ENCODE measurements around the gene KRTAP9-4.
"Not testable (repeated sequence)": the region's sequence is repeated elsewhere in the genome, so short reads cannot be mapped to it uniquely, and the experiment has no call there.

Gene KRTAP9-4

GRCh38 chr17:41231731-41232130, 17.8 kb upstream of the KRTAP9-4 start:
- TF ChIP-seq CTCF (IDR thresholded peaks at IDR 0.05; ENCODE audit: extremely low read depth, missing control alignments): no peak
- no peak for DNase-seq (ENCODE audit: low spot score)

DNA sequence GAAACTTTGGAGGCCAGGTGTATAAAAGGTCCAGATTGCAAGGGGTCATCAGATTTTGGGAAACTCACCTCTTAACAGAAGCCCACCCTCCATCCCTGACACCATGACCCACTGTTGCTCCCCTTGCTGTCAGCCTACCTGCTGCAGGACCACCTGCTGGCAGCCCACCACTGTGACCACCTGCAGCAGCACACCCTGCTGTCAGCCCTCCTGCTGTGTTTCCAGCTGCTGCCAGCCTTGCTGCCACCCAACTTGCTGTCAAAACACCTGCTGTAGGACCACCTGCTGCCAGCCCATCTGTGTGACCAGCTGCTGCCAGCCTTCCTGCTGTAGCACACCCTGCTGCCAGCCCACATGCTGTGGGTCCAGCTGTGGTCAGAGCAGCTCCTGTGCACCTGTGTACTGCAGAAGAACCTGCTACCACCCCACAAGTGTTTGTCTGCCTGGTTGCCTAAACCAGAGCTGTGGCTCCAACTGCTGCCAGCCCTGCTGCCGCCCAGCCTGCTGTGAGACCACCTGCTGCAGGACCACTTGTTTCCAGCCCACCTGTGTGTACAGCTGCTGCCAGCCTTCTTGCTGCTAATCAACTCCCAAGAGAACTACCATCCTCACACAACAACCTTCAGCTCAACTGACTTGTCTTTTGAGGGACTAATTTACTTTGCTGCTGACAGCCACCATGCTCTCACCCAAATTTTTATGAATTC, 16.9 kb upstream of the KRTAP9-4 start, which contains the start of gene KRTAP9-3:
KRTAP9-3 (plus strand) TSS at position 51 of the 707 bp plus-strand sequence; CDS start at position 104, 53 bp downstream.
- not testable (repeated sequence) for DNase-seq (ENCODE audit: low spot score)

GRCh38 chr17:41237116-41237515, 12.4 kb upstream of the KRTAP9-4 start:
- DNase-seq (ENCODE audit: low spot score): not testable (repeated sequence)

- not testable (repeated sequence) for DNase-seq (ENCODE audit: low spot score)
Measured at GRCh38 chr17:41237949-41238437, 11.5 kb upstream of the KRTAP9-4 start, which contains the start of gene KRTAP9-8. TSS of gene KRTAP9-8 (plus strand) at chr17:41237999. CDS start at chr17:41238052, 53 bp downstream.

DNA sequence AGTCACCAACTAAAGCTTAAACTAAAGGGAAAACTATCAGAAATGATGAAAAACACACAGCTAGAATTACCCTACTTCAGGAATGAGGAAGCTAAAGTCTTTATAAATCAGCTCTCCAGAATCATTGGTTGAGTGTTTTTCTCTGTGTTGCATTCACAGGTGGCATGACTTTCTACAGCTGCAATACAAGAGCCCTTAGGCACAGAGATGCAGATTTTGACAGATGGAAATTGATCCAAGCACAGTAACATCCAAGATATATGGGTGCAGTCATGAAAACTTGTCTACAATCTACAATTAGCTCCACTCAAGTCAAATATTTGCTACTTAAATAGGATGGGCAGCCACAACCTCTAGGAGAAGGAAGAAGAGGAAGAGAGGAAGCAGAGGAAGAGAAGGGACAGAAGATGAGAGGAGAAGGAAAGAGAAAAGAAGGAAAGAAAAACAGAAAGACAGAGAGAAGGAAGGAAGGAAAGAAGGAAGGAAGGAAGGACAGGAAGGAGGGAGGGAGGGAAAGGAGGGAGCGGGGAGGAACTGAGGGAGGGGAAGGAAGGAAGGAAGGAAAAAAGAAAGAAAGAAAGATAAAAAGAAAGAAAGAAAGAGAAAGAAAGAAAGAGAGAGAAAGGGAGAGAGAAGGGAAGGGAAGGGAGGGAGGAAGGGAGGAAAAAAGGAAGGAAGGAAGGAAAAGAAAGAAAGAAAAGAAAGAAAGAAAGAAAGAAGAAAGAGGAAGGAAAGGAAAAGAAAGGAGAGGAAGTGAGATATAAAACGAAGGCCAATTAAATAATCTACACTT, 2.3 kb upstream of the KRTAP9-4 start:
- not testable (repeated sequence) for DNase-seq (ENCODE audit: low spot score)

GRCh38 chr17:41251261-41251660, 1.8 kb downstream of the KRTAP9-4 start:
- no peak for DNase-seq (ENCODE audit: low spot score)
- no peak for TF ChIP-seq CTCF (IDR thresholded peaks at IDR 0.05; ENCODE audit: extremely low read depth, missing control alignments)

GRCh38 chr17:41254861-41255260, 5.4 kb downstream of the KRTAP9-4 start:
- DNase-seq (ENCODE audit: low spot score): no peak
- TF ChIP-seq CTCF (IDR thresholded peaks at IDR 0.05; ENCODE audit: extremely low read depth, missing control alignments): no peak

DNA sequence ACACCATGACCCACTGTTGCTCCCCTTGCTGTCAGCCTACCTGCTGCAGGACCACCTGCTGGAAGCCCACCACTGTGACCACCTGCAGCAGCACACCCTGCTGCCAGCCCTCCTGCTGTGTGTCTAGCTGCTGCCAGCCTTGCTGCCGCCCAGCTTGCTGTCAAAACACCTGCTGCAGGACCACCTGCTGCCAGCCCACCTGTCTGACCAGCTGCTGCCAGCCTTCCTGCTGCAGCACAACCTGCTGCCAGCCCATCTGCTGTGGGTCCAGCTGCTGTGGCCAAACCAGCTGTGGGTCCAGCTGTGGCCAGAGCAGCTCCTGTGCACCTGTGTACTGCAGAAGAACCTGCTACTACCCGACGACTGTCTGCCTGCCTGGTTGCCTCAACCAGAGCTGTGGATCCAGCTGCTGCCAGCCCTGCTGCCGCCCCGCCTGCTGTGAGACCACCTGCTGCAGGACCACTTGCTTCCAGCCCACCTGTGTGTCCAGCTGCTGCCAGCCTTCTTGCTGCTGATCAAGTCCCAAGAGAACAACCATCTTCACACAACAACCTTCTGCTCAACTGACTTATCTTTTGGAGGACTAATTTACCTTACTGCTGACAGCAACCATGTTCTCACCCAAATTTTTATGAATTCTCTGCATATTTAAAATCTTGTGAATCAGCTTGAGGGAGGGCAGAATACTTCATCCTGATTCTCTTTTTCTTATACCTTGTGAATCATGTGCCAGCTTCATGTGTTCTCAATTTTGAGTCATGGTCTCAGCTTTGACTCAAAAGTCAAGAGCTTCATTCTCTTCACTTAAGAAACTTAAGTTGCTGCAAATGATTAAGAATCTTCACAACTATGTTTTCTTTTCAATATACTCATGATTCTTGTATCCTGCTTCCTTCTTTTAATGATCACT, 6.1 kb downstream of the KRTAP9-4 start, which contains the start of gene KRTAP9-9:
KRTAP9-9 (plus strand) TSS at position 4 of the 910 bp plus-strand sequence.
- not testable (repeated sequence) for DNase-seq (ENCODE audit: low spot score)

DNA sequence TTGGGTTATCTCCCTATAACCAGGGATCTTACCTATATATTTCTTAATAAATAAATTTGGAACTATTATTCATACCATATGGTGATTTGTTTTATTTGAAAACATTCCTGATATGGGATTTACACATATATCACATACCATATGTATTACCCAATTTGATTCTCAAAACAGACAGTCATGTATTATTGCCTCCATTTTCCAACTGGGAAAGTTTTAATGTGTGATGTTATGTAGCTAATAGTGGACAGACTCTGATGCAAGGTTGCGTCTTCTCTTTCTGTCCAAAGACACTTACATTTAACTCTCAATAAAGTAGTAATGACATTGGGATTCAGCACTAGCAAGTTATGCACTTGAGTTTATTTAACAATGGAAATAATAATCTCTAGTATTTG, 6.8 kb downstream of the KRTAP9-4 start:
- TF ChIP-seq CTCF (IDR thresholded peaks at IDR 0.05; ENCODE audit: extremely low read depth, missing control alignments): no peak
- no peak for DNase-seq (ENCODE audit: low spot score)

All from GM20000 (cell line).